Naive thymus-derived CD4-positive, alpha-beta T cell (primary cell): ENCODE data around the gene RASA3. TPM values are rescaled to one million over a fixed set of nuclear protein-coding genes. Genes with fewer than 3 reads are reported as not detected.

Source experiments
- ATAC-seq: fragments of 150-1000 bp; cut with Tn5 transposase; 2 replicates; pipeline ENCODE4 v1.10.0; 2021; ENCODE audit warnings: mild to moderate bottlenecking, moderate library complexity
- CTCF ChIA-PET: fragments of 350-600 bp; sonication (Branson Sonifier 250); formaldehyde crosslinking; loops from one replicate; lab custom pipeline; 2021; ENCODE audit warnings: antibody characterized with exemption; lab: Charles Lee
- POLR2A ChIA-PET: fragments of 350-600 bp; sonication (Branson Sonifier 250); formaldehyde crosslinking; loops from one replicate; lab custom pipeline; 2021; ENCODE audit warnings: antibody characterized with exemption, inconsistent platforms; lab: Charles Lee
- DNase-seq, 9 donors: peaks; one replicate each; pipeline versions ENCODE4 v3.0.0 to v3.0.0-alpha.2; 2020 to 2022; ENCODE audit warnings: mixed read lengths in 1 of 9
- H3K27ac ChIP-seq: one replicate; pipeline ENCODE4 v1.7.0; 2013; ENCODE audit warnings: mild to moderate bottlenecking, low read depth, low read length, moderate library complexity
- H3K27me3 ChIP-seq, 2 donors: one replicate each; pipeline ENCODE4 v1.7.0; 2013; ENCODE audit warnings: low read length in 2 of 2, mild to moderate bottlenecking in 2 of 2, moderate library complexity in 2 of 2; ENCODE audit not compliant: control insufficient read depth in 2 of 2, insufficient read depth in 2 of 2
- H3K36me3 ChIP-seq, 3 experiments: 1 replicate in 2 of 3; 2 replicates in 1 of 3; pipeline ENCODE4 v1.7.0; 2013; ENCODE audit warnings: low read length in 3 of 3, mild to moderate bottlenecking in 3 of 3, moderate library complexity in 1 of 3; ENCODE audit not compliant: insufficient read depth in 3 of 3, control insufficient read depth in 2 of 3
- H3K4me1 ChIP-seq, 2 donors: one replicate each; pipeline ENCODE4 v1.7.0; 2013; ENCODE audit warnings: low read length in 2 of 2, mild to moderate bottlenecking in 2 of 2, moderate library complexity in 1 of 2; ENCODE audit not compliant: control insufficient read depth in 2 of 2, insufficient read depth in 2 of 2
- H3K4me3 ChIP-seq: 2 replicates; pipeline ENCODE4 v1.7.0; 2013; ENCODE audit warnings: mild to moderate bottlenecking, low read length
- H3K9me3 ChIP-seq, 3 experiments: 1 replicate in 2 of 3; 2 replicates in 1 of 3; pipeline ENCODE4 v1.7.0; 2013; ENCODE audit warnings: low read length in 3 of 3; ENCODE audit not compliant: control insufficient read depth in 2 of 3
- H3K27ac Mint-ChIP-seq, 9 donors: one replicate each; pipeline ENCODE4 v1.8.0; 2020 to 2022; ENCODE audit warnings: mixed read lengths in 9 of 9, mild to moderate bottlenecking in 8 of 9, moderate library complexity in 5 of 9, inconsistent platforms in 2 of 9
- H3K27me3 Mint-ChIP-seq, 5 donors: one replicate each; pipeline ENCODE4 v1.8.0; 2021 to 2022; ENCODE audit warnings: mixed read lengths in 5 of 5, mild to moderate bottlenecking in 1 of 5
- H3K36me3 Mint-ChIP-seq, 5 donors: one replicate each; pipeline ENCODE4 v1.8.0; 2020 to 2022; ENCODE audit warnings: mixed read lengths in 5 of 5, mild to moderate bottlenecking in 3 of 5, inconsistent platforms in 1 of 5
- H3K4me1 Mint-ChIP-seq, 7 donors: one replicate each; pipeline ENCODE4 v1.8.0; 2020 to 2022; ENCODE audit warnings: mixed read lengths in 7 of 7, mild to moderate bottlenecking in 3 of 7, inconsistent platforms in 1 of 7
- H3K4me3 Mint-ChIP-seq, 10 donors: one replicate each; pipeline ENCODE4 v1.8.0; 2020 to 2022; ENCODE audit warnings: mild to moderate bottlenecking in 10 of 10, mixed read lengths in 10 of 10, moderate library complexity in 6 of 10, inconsistent platforms in 2 of 10
- H3K9me3 Mint-ChIP-seq, 11 donors: one replicate each; pipeline ENCODE4 v1.8.0; 2020 to 2022; ENCODE audit warnings: mixed read lengths in 11 of 11, mild to moderate bottlenecking in 4 of 11, inconsistent platforms in 1 of 11, moderate library complexity in 1 of 11
- intact Hi-C, 2 donors: fragments of 100-400 bp; cut with micrococcal nuclease; formaldehyde crosslinking; loops; one replicate each; pipeline ENCODE4 v1.15.1; 2023
- polyA plus RNA-seq, 2 donors: library from polyadenylated mRNA; unstranded; fragments of 300-500 nt; fragmentation: Illumina TruSeq; gene quantifications; one replicate each; pipeline ENCODE4 v1.2.3, GENCODE V29; 2021
- total RNA-seq, 6 experiments: library from RNA in 5 of 6; stranded (reverse) in 5 of 6; gene quantifications; 1 replicate in 5 of 6; 2 replicates in 1 of 6; pipeline ENCODE4 v1.2.3 and lab custom pipeline; 2021 to 2026

RASA3 gene
- total and polyA plus RNA-seq, 7 experiments from 2014 or later: 109 to 227 (median 195) TPM

GRCh38 chr13:114142640-114143490 lies 10.4 kb upstream of the RASA3 start:
- no peaks in the 10 kb centered on the region for H3K9me3 ChIP-seq
- peak; percentile 82 for ATAC-seq
- Mint-ChIP-seq H3K4me3 (no peak overlapping the region), H3K27ac (no peak overlapping the region), H3K4me1 (peaks cover 26 to 40% (median 32%) of the 10 kb centered on the region in 7 donors), H3K9me3 (peaks cover 0 to 3% (median 0%) of the 10 kb centered on the region in 11 donors), H3K27me3 (peaks cover 0 to 6% (median 0%) of the 10 kb centered on the region in 5 donors), H3K36me3 (peaks cover 0 to 11% (median 0%) of the 10 kb centered on the region in 5 donors)
- POLR2A ChIA-PET: interaction anchor here (0.8 to 5.2 kb wide), 19 partner anchors 8 to 139 kb away, joined by 3 to 128 read pairs (median 5); partner anchors contain the start of genes RASA3 and UPF3A
- no peaks in the 10 kb centered on the region for H3K36me3 ChIP-seq
- peaks cover 68 to 76% of the 10 kb centered on the region in 2 donors for H3K4me1 ChIP-seq
- DNase-seq: peak; percentile 57 to 93 (median 90)
- H3K4me3 ChIP-seq: peak overlapping the region; percentile 50
- H3K27ac ChIP-seq: peak overlapping the region; percentile 74
- CTCF ChIA-PET: interaction anchor here (0.7 to 2.4 kb wide), 9 partner anchors 12 to 87 kb away, joined by 3 to 13 read pairs (median 4); no protein-coding TSS in a partner anchor
- no peaks in the 10 kb centered on the region for H3K27me3 ChIP-seq
- intact Hi-C loops: loop anchor here (1.0 to 2.0 kb wide), 8 partner anchors 12 to 326 kb away; no protein-coding TSS in a partner anchor

- Mint-ChIP-seq H3K9me3 (peaks cover 0 to 3% (median 0%) of the 10 kb centered on the region in 11 donors), H3K27me3 (peaks cover 0 to 7% (median 0%) of the 10 kb centered on the region in 5 donors), H3K27ac (no peak overlapping the region), H3K4me1 (peaks cover 25 to 43% (median 36%) of the 10 kb centered on the region in 7 donors), H3K36me3 (peaks cover 0 to 10% (median 0%) of the 10 kb centered on the region in 5 donors), H3K4me3 (no peak overlapping the region)
- no peaks in the 10 kb centered on the region for H3K27me3 ChIP-seq
- H3K27ac ChIP-seq: peak overlapping the region; percentile 74
- DNase-seq: no peak
- ChIA-PET POLR2A (interaction anchor here (1.0 to 5.2 kb wide), 14 partner anchors 8 to 93 kb away, joined by 3 to 128 read pairs (median 8); partner anchors contain the start of gene RASA3), CTCF (interaction anchor here (1.1 to 2.4 kb wide), 5 partner anchors 20 to 84 kb away, joined by 3 to 13 read pairs (median 7); no protein-coding TSS in a partner anchor)
- peak; percentile 10 for ATAC-seq
- peak overlapping the region; percentile 50 for H3K4me3 ChIP-seq
- no peaks in the 10 kb centered on the region for H3K36me3 ChIP-seq
- peaks cover 65 to 69% of the 10 kb centered on the region in 2 donors for H3K4me1 ChIP-seq
- intact Hi-C loops: loop anchor here (1.0 to 2.0 kb wide), 6 partner anchors 11 to 325 kb away; no protein-coding TSS in a partner anchor
- no peaks in the 10 kb centered on the region for H3K9me3 ChIP-seq
Observed at GRCh38 chr13:114142137-114142550, 9.7 kb upstream of the RASA3 start.

- ChIA-PET POLR2A (interaction anchor here (0.6 to 5.2 kb wide), 21 partner anchors 9 to 85 kb away, joined by 3 to 128 read pairs (median 8); partner anchors contain the start of genes CFAP97D2 and RASA3), CTCF (interaction anchor here (2.1 kb wide), 1 partner anchor 11 kb away, joined by 13 read pairs; no protein-coding TSS in a partner anchor)
- Histone ChIP-seq H3K36me3 (no peaks in the 10 kb centered on the region), H3K27ac (peak overlapping the region; percentile 74), H3K9me3 (no peaks in the 10 kb centered on the region), H3K4me3 (peak overlapping the region; percentile 50), H3K27me3 (no peaks in the 10 kb centered on the region), H3K4me1 (peaks cover 60 to 62% of the 10 kb centered on the region in 2 donors)
- Mint-ChIP-seq H3K4me1 (peaks cover 22 to 39% (median 32%) of the 10 kb centered on the region in 7 donors), H3K27me3 (peaks cover 0 to 8% (median 0%) of the 10 kb centered on the region in 5 donors), H3K9me3 (peaks cover 0 to 3% (median 0%) of the 10 kb centered on the region in 11 donors), H3K36me3 (peaks cover 0 to 7% (median 0%) of the 10 kb centered on the region in 5 donors), H3K4me3 (no peak overlapping the region), H3K27ac (no peak overlapping the region)
- no peak for ATAC-seq
- intact Hi-C loops: loop anchor here in 1 of 2 donors (2.0 kb wide), 1 partner anchor 21 kb away; no protein-coding TSS in a partner anchor
- no peak for DNase-seq
Observed at GRCh38 chr13:114141261-114141996, 9.0 kb upstream of the RASA3 start.

GRCh38 chr13:114140906-114141250 lies 8.5 kb upstream of the RASA3 start:
- no peak overlapping the region for H3K4me3 Mint-ChIP-seq
- H3K27me3 ChIP-seq: no peaks in the 10 kb centered on the region

GRCh38 chr13:114140131-114140905 lies 7.9 kb upstream of the RASA3 start:
- H3K27ac ChIP-seq: peak overlapping the region; percentile 74
- peak; percentile 32 for ATAC-seq
- H3K27ac Mint-ChIP-seq: no peak overlapping the region

More at GRCh38 chr13:114140906-114141250, 8.5 kb upstream of the RASA3 start:
- H3K36me3 Mint-ChIP-seq: peaks cover 0 to 5% (median 0%) of the 10 kb centered on the region in 5 donors
- peaks cover 55 to 57% of the 10 kb centered on the region in 2 donors for H3K4me1 ChIP-seq
- intact Hi-C loops: loop anchor here in 1 of 2 donors (1.0 to 2.0 kb wide), 2 partner anchors 7 to 22 kb away; no protein-coding TSS in a partner anchor
- no peaks in the 10 kb centered on the region for H3K9me3 ChIP-seq
- peak overlapping the region; percentile 74 for H3K27ac ChIP-seq
- H3K36me3 ChIP-seq: no peaks in the 10 kb centered on the region
- no peak overlapping the region for H3K27ac Mint-ChIP-seq
- peak; percentile 36 for ATAC-seq
- POLR2A ChIA-PET: interaction anchor here (0.6 to 2.1 kb wide), 20 partner anchors 7 to 85 kb away, joined by 3 to 71 read pairs (median 8); partner anchors contain the start of genes CFAP97D2 and RASA3
- CTCF ChIA-PET: interaction anchor here (0.8 to 2.1 kb wide), 5 partner anchors 10 to 85 kb away, joined by 3 to 13 read pairs (median 4); no protein-coding TSS in a partner anchor
- H3K9me3 Mint-ChIP-seq: peaks cover 0 to 3% (median 0%) of the 10 kb centered on the region in 11 donors
- H3K4me1 Mint-ChIP-seq: peaks cover 18 to 39% (median 29%) of the 10 kb centered on the region in 7 donors
- peak in 7 of 9 donors; percentile 55 to 69 (median 61) for DNase-seq
- H3K4me3 ChIP-seq: peak overlapping the region; percentile 50
- H3K27me3 Mint-ChIP-seq: peaks cover 0 to 5% (median 0%) of the 10 kb centered on the region in 5 donors

More at GRCh38 chr13:114140131-114140905, 7.9 kb upstream of the RASA3 start:
- ChIA-PET CTCF (interaction anchor here (0.8 to 2.1 kb wide), 5 partner anchors 10 to 86 kb away, joined by 3 to 13 read pairs (median 4); no protein-coding TSS in a partner anchor), POLR2A (interaction anchor here (0.6 to 2.1 kb wide), 23 partner anchors 8 to 88 kb away, joined by 3 to 71 read pairs (median 6); partner anchors contain the start of genes CFAP97D2 and RASA3)
- H3K4me3 Mint-ChIP-seq: no peak overlapping the region
- intact Hi-C loops: loop anchor here in 1 of 2 donors (1.0 to 2.0 kb wide), 2 partner anchors 8 to 22 kb away; no protein-coding TSS in a partner anchor
- H3K27me3 Mint-ChIP-seq: peaks cover 0 to 5% (median 0%) of the 10 kb centered on the region in 5 donors
- peaks cover 0 to 3% (median 0%) of the 10 kb centered on the region in 5 donors for H3K36me3 Mint-ChIP-seq
- peaks cover 0 to 3% (median 0%) of the 10 kb centered on the region in 11 donors for H3K9me3 Mint-ChIP-seq
- Histone ChIP-seq H3K36me3 (no peaks in the 10 kb centered on the region), H3K4me1 (peaks cover 51 to 55% of the 10 kb centered on the region in 2 donors), H3K27me3 (no peaks in the 10 kb centered on the region), H3K9me3 (no peaks in the 10 kb centered on the region), H3K4me3 (peak overlapping the region; percentile 50)
- peak in 6 of 9 donors; percentile 56 to 69 (median 64) for DNase-seq
- peaks cover 13 to 36% (median 26%) of the 10 kb centered on the region in 7 donors for H3K4me1 Mint-ChIP-seq
